GM18520 (cell line): ENCODE data around the gene SMARCA2.

Experiments
- ATAC-seq: cut with Tn5 transposase; IDR thresholded peaks from one replicate; pipeline ENCODE4 v1.9.1; 2021; ENCODE audit not compliant: unreplicated experiment

The SMARCA2 gene

GRCh38 chr9:2015581-2016407 is 647 bp downstream of the SMARCA2 start:
- no peak for ATAC-seq

- ATAC-seq, result no peak
These were observed 1.5 kb downstream of the SMARCA2 start for GRCh38 chr9:2016408-2017330.

GRCh38 chr9:2017331-2018161 is 2.4 kb downstream of the SMARCA2 start:
- ATAC-seq, result no peak

DNA sequence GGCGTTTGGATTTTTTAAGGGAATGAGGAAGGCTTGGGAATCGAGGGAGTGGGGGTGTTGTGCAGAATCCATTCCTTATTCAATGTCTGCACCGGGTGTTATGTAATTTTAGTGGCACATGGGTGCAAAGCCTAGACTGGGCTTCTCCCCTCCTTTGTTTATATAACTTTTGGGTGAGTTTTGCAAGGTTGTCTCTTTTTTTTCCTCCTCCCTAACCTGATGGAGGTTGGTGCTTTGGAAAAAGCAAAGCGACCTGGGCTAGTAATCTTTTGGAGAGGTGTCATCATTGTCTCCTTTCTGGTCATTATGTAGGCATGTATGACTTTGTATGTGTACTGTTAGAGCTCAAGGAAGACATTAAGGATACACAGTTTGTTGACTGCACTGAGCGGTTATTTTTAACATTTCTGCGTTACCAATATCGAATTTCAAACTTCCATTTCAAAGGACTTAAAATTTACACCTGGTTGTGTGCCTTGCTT is 3.1 kb downstream of the SMARCA2 start:
- ATAC-seq, result no peak

GRCh38 chr9:2018764-2019558 is 3.8 kb downstream of the SMARCA2 start:
- no peak for ATAC-seq

DNA sequence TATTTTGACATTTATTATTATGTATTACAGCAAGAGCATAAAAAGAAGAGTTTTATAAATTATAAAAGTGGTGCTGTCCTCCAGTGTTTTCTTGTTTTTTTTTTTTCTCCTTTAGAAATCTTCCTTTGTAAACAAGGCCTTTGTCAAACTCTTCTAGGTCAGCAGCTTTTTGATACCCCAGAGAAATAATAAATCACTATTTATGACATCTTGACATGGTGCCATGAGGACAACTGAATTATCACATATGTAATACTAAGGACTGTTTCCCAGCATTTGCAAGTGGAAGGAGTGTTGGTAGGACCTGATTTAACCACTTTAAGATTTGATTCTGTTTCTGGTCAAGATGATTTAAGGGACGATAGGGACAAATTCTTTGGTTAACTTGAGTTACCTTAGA is 4.6 kb downstream of the SMARCA2 start:
- ATAC-seq, result no peak

DNA sequence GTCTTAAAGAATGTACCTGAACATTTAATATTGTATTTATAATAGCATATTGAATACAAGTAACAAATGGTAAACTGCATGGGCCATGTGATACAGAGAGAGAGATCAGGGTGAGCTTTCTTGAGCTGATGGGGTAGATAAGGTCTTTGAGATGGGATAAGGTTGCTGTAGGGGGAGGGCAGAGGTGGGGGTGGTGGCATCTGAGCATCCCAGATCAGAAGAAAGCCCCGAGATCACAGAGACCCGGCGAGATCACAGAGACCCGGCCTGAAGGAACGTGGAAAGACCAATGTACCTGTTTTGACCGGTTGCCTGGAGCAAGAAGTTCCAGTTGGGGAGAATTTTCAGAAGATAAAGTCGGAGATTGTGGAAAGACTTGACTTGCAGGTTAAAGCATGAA is 6.6 kb downstream of the SMARCA2 start:
- no peak for ATAC-seq

DNA sequence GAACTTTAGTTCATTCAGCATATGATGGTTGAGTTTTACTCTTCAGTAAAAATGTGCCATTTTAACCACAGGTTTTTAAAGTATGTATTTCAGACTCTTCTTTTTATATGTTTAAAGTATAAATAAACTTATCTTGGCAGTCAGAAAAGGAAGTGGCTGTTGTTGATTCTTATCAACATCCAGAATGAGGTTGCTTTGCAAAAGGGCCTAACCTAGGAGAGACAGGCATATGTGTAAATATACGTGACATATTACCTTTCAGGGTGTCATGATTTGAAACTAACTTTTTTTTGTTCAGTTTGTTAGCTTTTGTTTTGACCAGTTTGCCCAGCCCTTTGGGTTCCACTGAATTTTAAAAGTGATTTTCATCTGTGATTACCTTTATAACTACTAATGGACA is 7.4 kb downstream of the SMARCA2 start:
- ATAC-seq, result no peak

- no peak for ATAC-seq
These were observed 7.9 kb downstream of the SMARCA2 start for GRCh38 chr9:2023042-2023441.

- no peak for ATAC-seq
These were observed 8.4 kb downstream of the SMARCA2 start for GRCh38 chr9:2023532-2023931.

DNA sequence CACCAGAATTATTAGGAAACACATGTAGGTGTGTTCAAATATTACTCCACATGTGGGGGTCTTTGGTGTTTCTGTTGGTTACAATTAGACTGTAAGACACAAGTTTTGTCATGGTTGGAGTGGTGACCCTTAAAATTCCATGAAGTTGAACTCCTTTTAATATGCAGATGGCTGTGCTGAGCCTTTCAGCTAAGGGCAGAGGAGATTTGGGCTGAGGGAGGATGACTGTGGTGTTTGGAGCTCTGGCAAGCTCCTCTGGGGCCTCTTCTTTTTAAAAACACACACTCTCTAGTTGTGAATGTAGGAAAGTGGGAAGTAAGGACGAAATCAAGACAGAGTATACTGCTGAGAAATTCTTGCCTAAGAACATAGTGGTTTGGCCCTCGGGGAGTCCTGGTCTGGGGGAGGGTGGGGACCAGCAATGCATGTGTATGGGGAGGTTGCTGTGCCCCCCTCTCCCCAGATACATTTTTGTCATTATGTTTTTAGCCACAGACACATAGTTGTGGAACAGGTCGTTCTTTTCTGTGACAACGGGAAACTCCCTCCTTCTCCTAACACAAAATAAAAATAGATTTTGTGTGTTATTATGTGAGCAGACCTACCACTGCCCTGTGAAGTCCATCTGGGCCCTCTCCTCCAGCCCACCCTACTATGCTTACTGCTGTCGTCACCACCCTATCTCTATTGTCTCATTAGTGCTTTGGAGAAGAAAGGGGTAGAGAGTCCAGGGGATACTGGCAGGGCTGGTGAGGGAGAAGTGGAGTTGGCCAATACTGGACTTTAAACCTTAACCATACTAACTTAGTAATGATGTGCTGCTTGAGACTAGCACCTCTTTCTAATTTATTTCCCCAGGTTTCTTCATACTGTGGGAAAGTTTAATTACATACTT is 10.0 kb downstream of the SMARCA2 start:
- ATAC-seq, result no peak

DNA sequence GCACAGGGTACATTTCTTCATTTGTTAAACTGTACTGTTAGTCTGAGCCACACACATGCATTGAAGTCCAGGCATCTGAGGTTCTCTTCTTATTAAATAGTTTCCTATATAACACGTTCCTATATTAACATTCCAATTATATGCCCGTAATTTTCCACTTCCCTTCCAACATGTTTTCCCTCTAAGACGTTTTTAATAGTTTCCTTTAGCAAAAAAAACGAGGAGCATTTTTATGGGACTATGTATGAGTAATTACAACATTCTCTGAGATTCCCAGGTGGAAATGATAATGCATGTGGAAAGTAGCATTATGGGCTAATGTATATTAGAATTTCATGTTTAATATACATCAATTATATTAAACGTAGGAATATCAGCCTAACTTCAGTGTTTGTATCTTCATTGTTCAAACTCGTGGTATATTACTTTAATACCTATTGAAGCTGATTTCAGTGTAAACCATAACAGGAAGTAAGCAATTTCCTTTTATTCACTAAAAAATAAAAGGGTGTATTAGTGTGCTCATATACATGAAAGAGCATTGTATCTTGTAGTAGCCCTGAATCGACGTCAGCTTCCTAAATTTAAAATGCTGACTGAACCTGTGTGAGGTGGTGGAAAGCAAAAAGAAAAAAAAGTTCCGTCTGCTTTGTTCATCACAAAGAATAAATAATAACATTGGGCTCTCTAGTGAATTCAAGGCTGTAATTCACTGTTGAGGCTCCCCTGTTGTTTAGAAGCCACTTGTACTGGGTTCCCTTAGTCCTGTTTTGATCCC is 11.3 kb downstream of the SMARCA2 start:
- no peak for ATAC-seq

DNA sequence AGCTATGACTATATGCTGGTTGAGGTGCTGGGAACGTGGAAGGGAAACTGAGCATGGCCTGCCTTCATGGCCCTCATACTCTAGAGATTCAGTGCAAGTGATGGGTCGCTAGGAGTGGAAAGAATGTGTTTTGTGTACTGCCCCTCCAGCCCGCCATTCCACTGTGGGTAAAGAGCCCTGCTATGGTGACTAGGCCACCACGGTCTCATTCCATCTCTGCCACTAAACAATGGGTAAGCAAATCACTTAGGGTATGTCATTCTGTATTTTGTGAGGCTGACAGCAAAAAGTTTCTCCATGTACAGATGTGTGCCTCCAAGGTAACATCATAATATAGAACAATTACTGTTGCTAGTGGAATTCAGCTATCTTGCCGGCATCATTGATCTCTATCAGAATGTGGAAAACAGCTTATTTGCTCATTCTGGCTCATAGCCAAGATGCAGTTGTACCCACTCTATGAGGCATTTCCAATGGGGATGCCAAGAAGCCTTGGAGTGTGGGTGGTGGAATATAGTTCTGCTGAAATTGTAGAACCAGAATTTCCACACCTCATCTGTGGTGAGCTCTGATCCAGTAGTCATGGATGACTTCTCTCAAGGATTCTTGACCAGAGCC is 12.5 kb downstream of the SMARCA2 start:
- no peak for ATAC-seq

GRCh38 chr9:2028888-2029287 is 13.7 kb downstream of the SMARCA2 start:
- no peak for ATAC-seq

- no peak for ATAC-seq
These were observed 14.6 kb downstream of the SMARCA2 start for GRCh38 chr9:2029666-2030170.

DNA sequence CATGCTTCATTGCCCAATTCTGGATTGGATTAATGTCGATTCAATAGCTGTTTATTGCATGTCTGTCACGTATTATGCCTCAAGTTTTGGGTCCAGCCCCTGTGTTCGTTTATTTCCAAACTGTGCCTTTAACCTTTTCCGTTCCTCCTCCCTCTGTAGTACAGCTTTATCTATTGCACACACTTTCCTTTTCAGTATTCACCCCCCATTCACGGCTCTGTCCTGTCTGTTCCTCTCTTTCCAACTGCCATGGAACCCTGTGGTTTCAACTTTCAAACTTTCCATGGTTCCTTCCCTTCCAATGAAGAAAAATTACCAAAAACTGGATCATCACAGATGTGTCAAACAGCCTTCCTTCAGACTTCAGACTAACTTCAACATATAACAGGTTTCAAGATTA is 17.1 kb downstream of the SMARCA2 start:
- no peak for ATAC-seq

DNA sequence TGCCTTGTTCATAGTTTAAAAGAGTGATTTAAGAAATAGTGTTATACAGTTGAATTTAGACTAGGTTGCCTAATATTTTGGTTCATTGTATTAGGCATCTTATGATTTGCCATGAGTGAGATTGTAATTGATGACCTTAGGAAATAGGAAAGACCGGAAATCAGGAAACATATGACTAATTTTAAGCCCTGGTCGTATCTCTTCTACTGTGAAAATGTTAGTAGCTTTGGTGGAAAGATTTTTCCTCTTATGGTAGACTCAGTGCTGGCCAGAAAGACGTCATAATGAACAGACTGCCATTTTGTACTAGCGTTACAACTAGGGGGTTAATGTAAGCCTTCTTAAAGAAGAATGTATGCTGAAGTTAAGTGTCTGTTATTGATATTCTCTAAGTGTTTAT is 21.7 kb downstream of the SMARCA2 start:
- ATAC-seq, result no peak
